ENCODE data around the gene RNF44. TPM values are rescaled to one million over a fixed set of nuclear protein-coding genes. Genes with fewer than 3 reads are reported as not detected.

The RNF44 gene
- polyA plus RNA-seq, 1 experiment, result 4.0 TPM

DNA sequence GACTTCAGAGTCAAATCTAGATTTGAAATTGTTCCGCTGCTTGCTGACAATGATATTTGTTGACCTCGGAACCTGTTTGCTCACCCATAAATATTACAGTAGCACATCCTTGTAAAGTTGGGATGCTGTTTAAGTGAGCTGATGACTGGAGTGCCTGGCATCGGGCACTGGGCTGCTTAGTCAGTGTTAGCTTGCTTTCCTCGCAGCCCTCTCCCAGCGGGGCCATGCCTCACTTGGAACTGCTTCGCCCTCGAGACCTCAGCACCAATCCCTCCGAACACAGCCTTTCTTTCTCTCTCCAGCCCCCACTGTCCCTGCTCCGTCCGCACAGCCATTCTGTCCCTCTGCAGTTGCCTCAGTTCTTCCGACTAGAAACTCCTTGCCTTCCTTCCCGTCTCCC is 23.4 kb downstream of the RNF44 start:
- POLR2A ChIA-PET, result no interaction called here

DNA sequence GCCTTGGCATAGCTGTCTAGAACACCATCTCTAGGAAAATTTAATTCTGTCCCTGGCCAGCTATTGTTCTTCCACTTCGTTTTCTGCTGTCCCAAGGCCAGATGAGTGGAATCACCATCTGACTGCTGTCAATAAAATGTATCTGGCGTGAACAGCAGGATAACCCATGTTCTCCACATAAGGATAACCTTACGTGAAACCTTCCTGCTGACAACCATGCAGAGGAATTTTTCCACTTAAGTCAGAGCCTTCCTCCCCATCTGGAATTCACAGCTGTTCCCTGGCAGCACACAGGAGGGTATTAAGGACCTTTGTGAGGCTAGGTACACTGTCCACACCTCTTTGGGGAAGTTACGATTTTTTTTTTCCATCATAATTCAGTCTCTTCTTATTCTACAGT is 28.6 kb downstream of the RNF44 start:
- POLR2A ChIA-PET, result no interaction called here
- Histone ChIP-seq H3K27ac (ENCODE audit: low read depth, low read length) (no peak overlapping the region), H3K27me3 (ENCODE audit: control insufficient read depth, insufficient read depth, low read length) (no peaks in the 10 kb centered on the region), H3K9me3 (ENCODE audit: control insufficient read depth, insufficient read depth, low read length) (no peaks in the 10 kb centered on the region), H3K4me3 (ENCODE audit: low read depth, low read length) (no peak overlapping the region)
- TF ChIP-seq, protein P1, sequence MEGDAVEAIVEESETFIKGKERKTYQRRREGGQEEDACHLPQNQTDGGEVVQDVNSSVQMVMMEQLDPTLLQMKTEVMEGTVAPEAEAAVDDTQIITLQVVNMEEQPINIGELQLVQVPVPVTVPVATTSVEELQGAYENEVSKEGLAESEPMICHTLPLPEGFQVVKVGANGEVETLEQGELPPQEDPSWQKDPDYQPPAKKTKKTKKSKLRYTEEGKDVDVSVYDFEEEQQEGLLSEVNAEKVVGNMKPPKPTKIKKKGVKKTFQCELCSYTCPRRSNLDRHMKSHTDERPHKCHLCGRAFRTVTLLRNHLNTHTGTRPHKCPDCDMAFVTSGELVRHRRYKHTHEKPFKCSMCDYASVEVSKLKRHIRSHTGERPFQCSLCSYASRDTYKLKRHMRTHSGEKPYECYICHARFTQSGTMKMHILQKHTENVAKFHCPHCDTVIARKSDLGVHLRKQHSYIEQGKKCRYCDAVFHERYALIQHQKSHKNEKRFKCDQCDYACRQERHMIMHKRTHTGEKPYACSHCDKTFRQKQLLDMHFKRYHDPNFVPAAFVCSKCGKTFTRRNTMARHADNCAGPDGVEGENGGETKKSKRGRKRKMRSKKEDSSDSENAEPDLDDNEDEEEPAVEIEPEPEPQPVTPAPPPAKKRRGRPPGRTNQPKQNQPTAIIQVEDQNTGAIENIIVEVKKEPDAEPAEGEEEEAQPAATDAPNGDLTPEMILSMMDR (IDR thresholded peaks at IDR 0.05; ENCODE audit: low read depth, low read length), result no peak
- no peak for DNase-seq (ENCODE audit: low read depth, low spot score)
- CTCF ChIA-PET, result no interaction called here

More for the DNA sequence above, 23.4 kb downstream of the RNF44 start:
- DNase-seq (ENCODE audit: low read depth, low spot score), result no peak
- Histone ChIP-seq H3K27ac (ENCODE audit: low read depth, low read length) (no peak overlapping the region), H3K27me3 (ENCODE audit: control insufficient read depth, insufficient read depth, low read length) (no peaks in the 10 kb centered on the region), H3K4me3 (ENCODE audit: low read depth, low read length) (no peak overlapping the region), H3K9me3 (ENCODE audit: control insufficient read depth, insufficient read depth, low read length) (no peaks in the 10 kb centered on the region)
- CTCF ChIA-PET, result interaction anchor here (1.1 kb wide), 1 partner anchor 66 kb away, joined by 6 read pairs; no protein-coding TSS in a partner anchor
- TF ChIP-seq, protein P1 (IDR thresholded peaks at IDR 0.05; ENCODE audit: low read depth, low read length), result no peak

DNA sequence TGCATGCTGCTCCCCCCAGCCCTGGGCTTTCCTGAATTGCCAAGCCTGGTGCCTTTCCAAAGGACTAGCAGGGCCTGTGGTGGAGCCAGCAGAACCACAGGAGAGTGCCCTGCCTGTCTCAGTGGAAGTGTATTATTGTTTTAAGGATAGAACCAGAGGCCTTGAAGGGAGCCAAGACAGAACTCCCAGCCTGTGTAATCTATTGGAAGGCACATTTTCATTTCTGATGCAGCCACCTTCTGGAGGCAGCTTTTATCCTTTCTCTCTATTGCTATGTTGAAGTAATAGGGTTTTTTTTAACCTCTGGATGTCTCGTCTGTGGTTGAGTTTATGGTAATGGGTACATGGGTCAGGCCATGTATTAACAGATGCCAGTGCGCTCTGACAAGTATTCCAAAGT is 29.3 kb downstream of the RNF44 start:
- Histone ChIP-seq H3K4me3 (ENCODE audit: low read depth, low read length) (no peak overlapping the region), H3K27ac (ENCODE audit: low read depth, low read length) (no peak overlapping the region), H3K9me3 (ENCODE audit: control insufficient read depth, insufficient read depth, low read length) (no peaks in the 10 kb centered on the region), H3K27me3 (ENCODE audit: control insufficient read depth, insufficient read depth, low read length) (no peaks in the 10 kb centered on the region)
- ChIA-PET POLR2A (no interaction called here), CTCF (interaction anchor here (1.4 kb wide), 1 partner anchor 60 kb away, joined by 4 read pairs; the partner anchor contains the start of gene FAF2)
- no peak for DNase-seq (ENCODE audit: low read depth, low spot score)
- TF ChIP-seq, protein P1 (IDR thresholded peaks at IDR 0.05; ENCODE audit: low read depth, low read length), result no peak

DNA sequence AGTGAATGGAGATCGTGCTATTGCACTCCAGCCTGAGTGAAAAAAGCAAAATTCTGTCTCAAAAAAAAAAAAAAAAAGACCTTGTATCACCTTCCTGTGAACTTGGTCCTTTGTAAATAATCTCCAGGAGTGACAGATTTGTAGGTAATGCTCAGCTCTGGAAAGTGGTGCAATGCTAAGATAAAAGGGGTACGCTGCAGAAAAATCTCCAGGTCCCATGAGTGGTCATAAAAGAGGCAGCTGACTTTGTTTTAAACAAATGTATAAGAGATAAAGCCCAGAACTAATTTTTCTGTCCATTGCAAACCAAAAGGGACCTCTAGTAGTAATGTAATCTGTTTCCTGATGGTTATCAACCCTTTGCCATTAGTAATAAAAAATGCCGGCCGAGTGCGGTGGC is 33.7 kb downstream of the RNF44 start:
- CTCF ChIA-PET, result no interaction called here
- H3K27ac ChIP-seq (ENCODE audit: low read depth, low read length), result no peak overlapping the region
- POLR2A ChIA-PET, result no interaction called here

DNA sequence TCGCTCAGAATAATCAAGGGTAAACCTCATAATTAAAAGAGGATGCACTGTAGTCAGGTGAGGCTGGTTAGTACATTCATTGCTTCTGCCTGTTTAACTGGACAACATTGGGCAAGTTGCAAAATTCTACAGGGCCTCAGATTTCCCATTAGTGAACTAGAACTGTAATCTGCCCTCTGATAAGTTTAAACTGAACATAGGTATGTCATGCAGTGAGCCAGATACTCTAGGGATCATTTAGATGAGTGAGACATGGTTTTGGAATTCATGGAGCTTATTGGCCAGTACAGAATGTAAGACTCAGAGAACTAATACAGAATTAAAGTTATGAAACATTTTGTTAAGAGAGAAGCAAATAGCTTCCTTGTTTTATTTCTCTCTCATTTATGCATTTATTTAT is 35.9 kb downstream of the RNF44 start:
- H3K27me3 ChIP-seq (ENCODE audit: control insufficient read depth, insufficient read depth, low read length), result no peaks in the 10 kb centered on the region
- ChIA-PET CTCF (interaction anchor here (0.7 to 1.1 kb wide), 3 partner anchors 54 to 86 kb away, joined by 4 to 8 read pairs (median 5); no protein-coding TSS in a partner anchor), POLR2A (interaction anchor here (0.6 to 1.5 kb wide), 5 partner anchors 10 to 397 kb away, joined by 3 to 9 read pairs (median 6); partner anchors contain the start of gene RNF44)
- H3K27ac ChIP-seq (ENCODE audit: low read depth, low read length), result no peak overlapping the region
- peak; percentile 53 for DNase-seq (ENCODE audit: low read depth, low spot score)
- no peak overlapping the region for H3K4me3 ChIP-seq (ENCODE audit: low read depth, low read length)
- TF ChIP-seq, protein P1 (IDR thresholded peaks at IDR 0.05; ENCODE audit: low read depth, low read length), result no peak
- no peaks in the 10 kb centered on the region for H3K9me3 ChIP-seq (ENCODE audit: control insufficient read depth, insufficient read depth, low read length)

More for the DNA sequence above, 33.7 kb downstream of the RNF44 start:
- Histone ChIP-seq H3K27me3 (ENCODE audit: control insufficient read depth, insufficient read depth, low read length) (no peaks in the 10 kb centered on the region), H3K4me3 (ENCODE audit: low read depth, low read length) (no peak overlapping the region), H3K9me3 (ENCODE audit: control insufficient read depth, insufficient read depth, low read length) (no peaks in the 10 kb centered on the region)
- DNase-seq (ENCODE audit: low read depth, low spot score), result no peak
- TF ChIP-seq, protein P1 (IDR thresholded peaks at IDR 0.05; ENCODE audit: low read depth, low read length), result no peak

Data from AG04450 (cell line).